Measurements from ENCODE around the gene ZNF256. TPM values are rescaled to one million over a fixed set of nuclear protein-coding genes. Genes with fewer than 3 reads are reported as not detected.
"Not testable (repeated sequence)": the region's sequence is repeated elsewhere in the genome, so short reads cannot be mapped to it uniquely, and the experiment has no call there.

The ZNF256 gene
- total RNA-seq, 4 donors from 2014 or later, result 2.6 to 6.3 (median 3.6) TPM

- Histone ChIP-seq H3K4me1 (no peaks in the 10 kb centered on the region), H3K27ac (no peak overlapping the region), H3K4me3 (no peak overlapping the region), H3K9me3 (peaks cover 0 to 98% (median 36%) of the 10 kb centered on the region in 4 donors), H3K36me3 (peaks cover 0 to 99% (median 0%) of the 10 kb centered on the region in 3 donors), H3K27me3 (no peaks in the 10 kb centered on the region)
- no peak for TF ChIP-seq POLR2A (IDR thresholded peaks at IDR 0.05)
- TF ChIP-seq EP300 (IDR thresholded peaks at IDR 0.05), result no peak
- no peak for TF ChIP-seq CTCF (IDR thresholded peaks at IDR 0.05)
- no peak for DNase-seq (ENCODE audit: low spot score in 2 of 2)
- WGBS, 2 donors, result 98 to 99% methylated on average over 4 of the region's 4 CpGs
Measured at GRCh38 chr19:57927587-57927986, 19.9 kb downstream of the ZNF256 start.

- WGBS, 2 donors, result 1 to 2% methylated on average over 38 to 43 of the region's 51 CpGs
- Histone ChIP-seq H3K36me3 (peaks cover 0 to 69% (median 0%) of the 10 kb centered on the region in 3 donors), H3K4me3 (peak within 1 kb of the TSS; percentile 68 to 92 (median 82)), H3K9me3 (peaks cover 0 to 63% (median 5%) of the 10 kb centered on the region in 4 donors), H3K27ac (peak within 1 kb of the TSS in 3 of 4 donors; percentile 70 to 84 (median 77)), H3K4me1 (peaks cover 0 to 16% (median 4%) of the 10 kb centered on the region in 4 donors)
- TF ChIP-seq POLR2A (IDR thresholded peaks at IDR 0.05) (peak in 1 of 2 donors; percentile 49), EP300 (IDR thresholded peaks at IDR 0.05) (peak in 1 of 2 donors; percentile 72)
- peak; percentile 49 to 83 for DNase-seq (ENCODE audit: low spot score in 2 of 2)
- H3K27me3 ChIP-seq, result not testable (repeated sequence)
Measured at GRCh38 chr19:57916168-57916995, 31.1 kb downstream of the ZNF256 start, which contains the start of gene ZNF417. TSS of gene ZNF417 (minus strand) at chr19:57916592. CDS start at chr19:57916411, 181 bp downstream.

- DNase-seq (ENCODE audit: low spot score in 2 of 2), result no peak
- 95 to 98% methylated on average over 3 of the region's 3 CpGs for WGBS, 2 donors
- Histone ChIP-seq H3K4me3 (no peak overlapping the region), H3K36me3 (peaks cover 7 to 67% (median 11%) of the 10 kb centered on the region in 3 donors), H3K27ac (no peak overlapping the region), H3K9me3 (peaks cover 0 to 63% (median 15%) of the 10 kb centered on the region in 4 donors), H3K4me1 (peaks cover 0 to 16% (median 4%) of the 10 kb centered on the region in 4 donors), H3K27me3 (no peaks in the 10 kb centered on the region)
- TF ChIP-seq CTCF (IDR thresholded peaks at IDR 0.05) (no peak), POLR2A (IDR thresholded peaks at IDR 0.05) (no peak), EP300 (IDR thresholded peaks at IDR 0.05) (no peak)
Measured at GRCh38 chr19:57914531-57914930, 33.0 kb downstream of the ZNF256 start.

GRCh38 chr19:57907394-57907793 is 40.1 kb downstream of the ZNF256 start:
- H3K27ac ChIP-seq, result no peak overlapping the region
- 93 to 95% methylated on average over 3 of the region's 3 CpGs for WGBS, 2 donors
- DNase-seq (ENCODE audit: low spot score in 2 of 2), result no peak
- no peaks in the 10 kb centered on the region for H3K4me1 ChIP-seq
- TF ChIP-seq CTCF (IDR thresholded peaks at IDR 0.05) (no peak), POLR2A (IDR thresholded peaks at IDR 0.05) (no peak), EP300 (IDR thresholded peaks at IDR 0.05) (no peak)
- no peak overlapping the region for H3K4me3 ChIP-seq
- no peaks in the 10 kb centered on the region for H3K27me3 ChIP-seq
- peaks cover 10 to 81% (median 11%) of the 10 kb centered on the region in 3 donors for H3K36me3 ChIP-seq
- peaks cover 0 to 90% (median 37%) of the 10 kb centered on the region in 4 donors for H3K9me3 ChIP-seq

GRCh38 chr19:57905258-57905657 is 42.2 kb downstream of the ZNF256 start:
- no peak for DNase-seq (ENCODE audit: low spot score in 2 of 2)
- TF ChIP-seq EP300 (IDR thresholded peaks at IDR 0.05), result no peak
- no peak for TF ChIP-seq CTCF (IDR thresholded peaks at IDR 0.05)
- TF ChIP-seq POLR2A (IDR thresholded peaks at IDR 0.05), result no peak
- H3K4me3 ChIP-seq, result no peak overlapping the region
- H3K9me3 ChIP-seq, result peaks cover 0 to 87% (median 30%) of the 10 kb centered on the region in 4 donors
- no peaks in the 10 kb centered on the region for H3K27me3 ChIP-seq
- WGBS, 2 donors, result 93% methylated on average over 6 of the region's 6 CpGs
- no peak overlapping the region for H3K27ac ChIP-seq
- H3K4me1 ChIP-seq, result no peaks in the 10 kb centered on the region
- H3K36me3 ChIP-seq, result peaks cover 3 to 77% (median 5%) of the 10 kb centered on the region in 3 donors

All from tibial nerve (tissue), 4 donors.